Keratinocyte (primary cell): Measurements from ENCODE around the gene ZNF219.

Experiments used
- CTCF ChIP-seq, 3 experiments: IDR thresholded peaks in 1 of 3; conservative IDR thresholded peaks in 1 of 3; optimal IDR thresholded peaks in 1 of 3; 2 replicates in 2 of 3; 3 replicates in 1 of 3; pipeline versions ENCODE3 to v1.5.1; 2011; ENCODE audit warnings: low read length in 3 of 3, mild to moderate bottlenecking in 3 of 3, moderate library complexity in 2 of 3, control low read depth in 1 of 3, inconsistent platforms in 1 of 3; ENCODE audit not compliant: insufficient read depth in 2 of 3; ENCODE audit errors: extremely low read depth in 1 of 3
- EZH2 ChIP-seq: IDR thresholded peaks from one replicate; pipeline ENCODE4 v1.6.1; 2012; ENCODE audit warnings: inconsistent platforms, mild to moderate bottlenecking, low read length, moderate library complexity

- TF ChIP-seq CTCF (optimal IDR thresholded peaks at IDR 0.05 in 1 of 3, IDR thresholded peaks at IDR 0.05 in 1 of 3, conservative IDR thresholded peaks at IDR 0.05 in 1 of 3; ENCODE audit: extremely low read depth in 1 of 3, insufficient read depth in 2 of 3, low read length in 3 of 3), result no peak
- no peak for TF ChIP-seq EZH2
Measured at GRCh38 chr14:21055432-21056117, 42.9 kb downstream of the ZNF219 start.
